ENCODE data around the gene UNC5C.

Gene UNC5C

DNA sequence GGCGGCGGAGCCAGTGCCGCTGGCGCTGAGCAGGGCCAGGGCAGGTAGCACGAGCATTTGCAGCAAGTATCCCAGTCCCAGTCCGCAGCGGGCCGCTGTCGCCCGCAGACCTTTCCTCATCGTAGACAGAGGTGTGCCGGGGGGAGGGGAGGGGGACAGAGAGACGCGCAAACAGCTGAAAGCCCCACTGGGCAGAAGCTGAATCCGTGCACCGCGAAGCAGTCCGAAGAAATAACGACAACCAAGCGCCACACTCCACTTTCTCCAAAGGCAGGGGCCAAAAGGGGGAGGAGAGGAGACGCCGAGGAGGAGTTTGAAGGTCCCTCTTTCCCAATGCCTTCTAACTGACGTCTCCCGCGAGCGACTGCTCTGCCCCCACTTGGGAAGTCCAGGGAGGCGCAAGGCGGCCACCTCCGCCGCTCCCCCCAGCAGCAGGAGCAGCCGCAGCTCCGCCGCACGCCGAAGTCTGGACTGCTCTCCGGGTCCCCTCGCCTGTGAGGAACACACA is at the start of gene UNC5C:
UNC5C (minus strand) TSS at position 236 of the 508 bp plus-strand sequence.
- peak; percentile 73 for DNase-seq
- no peak within 1 kb of the TSS for H3K27ac Mint-ChIP-seq

DNA sequence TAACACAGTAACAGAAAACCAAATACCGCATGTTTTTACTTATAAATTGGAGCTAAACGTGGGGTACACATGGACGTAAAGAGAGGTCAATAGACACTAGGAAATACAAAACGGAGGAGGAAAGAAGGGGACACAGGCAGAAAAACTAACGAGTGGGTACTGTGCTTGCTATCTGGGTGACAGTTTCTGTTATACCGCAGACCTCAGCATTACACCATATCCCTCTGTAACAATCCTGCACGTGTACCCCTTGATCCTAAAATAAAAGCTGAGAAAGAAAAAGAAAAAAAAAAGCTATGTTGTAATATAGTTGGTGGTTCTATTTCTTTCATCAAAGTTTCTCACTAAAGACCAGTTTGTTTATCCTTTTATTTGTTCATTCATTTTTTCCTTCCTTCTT is 47.9 kb upstream of the UNC5C start:
- H3K27me3 Mint-ChIP-seq (ENCODE audit: low read depth, poor library complexity), result no peaks in the 10 kb centered on the region
- H3K4me3 Mint-ChIP-seq, result no peak overlapping the region
- DNase-seq, result no peak

More for the DNA sequence above, at the start of gene UNC5C:
- Mint-ChIP-seq H3K27me3 (ENCODE audit: low read depth, poor library complexity) (peaks cover 21% of the 10 kb centered on the region), H3K4me1 (peaks cover 56% of the 10 kb centered on the region), H3K4me3 (peak within 1 kb of the TSS; percentile 89), H3K9me3 (no peaks in the 10 kb centered on the region), H3K36me3 (ENCODE audit: low read depth) (no peaks in the 10 kb centered on the region)
- TF ChIP-seq, protein P1, sequence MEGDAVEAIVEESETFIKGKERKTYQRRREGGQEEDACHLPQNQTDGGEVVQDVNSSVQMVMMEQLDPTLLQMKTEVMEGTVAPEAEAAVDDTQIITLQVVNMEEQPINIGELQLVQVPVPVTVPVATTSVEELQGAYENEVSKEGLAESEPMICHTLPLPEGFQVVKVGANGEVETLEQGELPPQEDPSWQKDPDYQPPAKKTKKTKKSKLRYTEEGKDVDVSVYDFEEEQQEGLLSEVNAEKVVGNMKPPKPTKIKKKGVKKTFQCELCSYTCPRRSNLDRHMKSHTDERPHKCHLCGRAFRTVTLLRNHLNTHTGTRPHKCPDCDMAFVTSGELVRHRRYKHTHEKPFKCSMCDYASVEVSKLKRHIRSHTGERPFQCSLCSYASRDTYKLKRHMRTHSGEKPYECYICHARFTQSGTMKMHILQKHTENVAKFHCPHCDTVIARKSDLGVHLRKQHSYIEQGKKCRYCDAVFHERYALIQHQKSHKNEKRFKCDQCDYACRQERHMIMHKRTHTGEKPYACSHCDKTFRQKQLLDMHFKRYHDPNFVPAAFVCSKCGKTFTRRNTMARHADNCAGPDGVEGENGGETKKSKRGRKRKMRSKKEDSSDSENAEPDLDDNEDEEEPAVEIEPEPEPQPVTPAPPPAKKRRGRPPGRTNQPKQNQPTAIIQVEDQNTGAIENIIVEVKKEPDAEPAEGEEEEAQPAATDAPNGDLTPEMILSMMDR (IDR thresholded peaks at IDR 0.05), result no peak

DNA sequence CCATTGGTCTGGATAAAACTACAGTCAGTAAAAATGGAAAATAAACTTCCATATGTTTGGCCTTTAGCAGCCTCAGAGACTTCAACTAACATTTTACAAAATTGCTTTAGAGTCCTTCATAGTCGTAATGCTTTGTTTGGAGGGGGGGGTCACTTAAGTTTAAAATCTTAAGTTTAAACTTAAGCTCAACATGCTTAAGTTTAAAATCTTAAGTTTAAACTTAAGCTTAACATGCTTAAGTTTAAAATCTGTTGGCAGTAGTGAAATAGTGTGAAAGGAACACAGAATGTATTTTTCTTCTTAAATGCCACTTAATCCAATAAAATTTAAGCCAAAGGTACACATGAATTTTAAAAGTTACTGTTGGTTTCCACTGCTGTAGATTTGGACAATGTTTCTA is 45.9 kb upstream of the UNC5C start:
- H3K27ac Mint-ChIP-seq, result peak overlapping the region; percentile 26
- TF ChIP-seq, protein P1 (IDR thresholded peaks at IDR 0.05), result no peak
- no peaks in the 10 kb centered on the region for H3K4me1 Mint-ChIP-seq
- DNase-seq, result no peak
- H3K9me3 Mint-ChIP-seq, result no peaks in the 10 kb centered on the region
- no peaks in the 10 kb centered on the region for H3K27me3 Mint-ChIP-seq (ENCODE audit: low read depth, poor library complexity)
- no peak overlapping the region for H3K4me3 Mint-ChIP-seq
- H3K36me3 Mint-ChIP-seq (ENCODE audit: low read depth), result no peaks in the 10 kb centered on the region

More for the DNA sequence above, 47.9 kb upstream of the UNC5C start:
- no peaks in the 10 kb centered on the region for H3K4me1 Mint-ChIP-seq
- TF ChIP-seq, protein P1 (IDR thresholded peaks at IDR 0.05), result no peak
- no peaks in the 10 kb centered on the region for H3K9me3 Mint-ChIP-seq
- H3K27ac Mint-ChIP-seq, result no peak overlapping the region
- H3K36me3 Mint-ChIP-seq (ENCODE audit: low read depth), result no peaks in the 10 kb centered on the region

DNA sequence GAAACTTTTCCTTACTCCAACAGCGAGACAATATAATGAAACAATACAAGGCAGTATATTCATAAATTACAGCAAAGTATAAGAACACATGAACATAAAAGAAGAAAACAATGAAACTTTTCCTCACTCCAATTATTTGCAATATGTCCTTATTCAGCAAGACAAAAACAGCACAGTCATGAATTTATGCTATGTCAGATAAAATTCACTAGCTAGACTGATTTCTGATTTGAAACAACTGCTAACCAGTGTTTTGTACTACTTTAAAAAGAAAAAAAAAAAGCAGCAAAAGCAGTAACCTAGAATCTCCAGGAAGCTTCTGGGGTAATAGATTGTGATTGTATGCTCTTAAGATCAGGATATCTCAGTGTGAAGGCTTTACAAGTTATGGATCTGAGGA is 45.2 kb upstream of the UNC5C start:
- no peak overlapping the region for H3K4me3 Mint-ChIP-seq
- TF ChIP-seq, protein P1 (IDR thresholded peaks at IDR 0.05), result no peak
- no peaks in the 10 kb centered on the region for H3K36me3 Mint-ChIP-seq (ENCODE audit: low read depth)
- H3K27me3 Mint-ChIP-seq (ENCODE audit: low read depth, poor library complexity), result no peaks in the 10 kb centered on the region
- H3K27ac Mint-ChIP-seq, result peak overlapping the region; percentile 26
- H3K9me3 Mint-ChIP-seq, result no peaks in the 10 kb centered on the region
- no peak for DNase-seq
- no peaks in the 10 kb centered on the region for H3K4me1 Mint-ChIP-seq

DNA sequence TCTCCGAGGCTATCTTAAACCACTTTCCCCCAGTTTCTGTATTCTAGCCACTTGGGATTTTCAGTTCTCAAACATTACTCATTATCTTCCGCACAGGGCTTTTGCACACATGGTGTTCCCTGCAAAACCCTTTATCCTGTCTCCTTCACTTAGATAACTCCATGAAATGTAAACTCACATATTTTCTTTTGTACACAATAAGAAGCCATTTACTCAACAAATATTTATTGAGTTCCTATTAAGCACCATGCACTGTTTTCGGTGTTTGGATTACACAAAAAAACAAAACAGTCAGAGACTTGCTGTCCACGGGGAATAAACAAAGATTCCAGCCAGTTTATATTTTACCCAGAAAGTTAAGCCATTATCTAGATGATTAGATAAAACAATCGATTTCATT is 42.5 kb upstream of the UNC5C start:
- H3K27ac Mint-ChIP-seq, result no peak overlapping the region
- H3K9me3 Mint-ChIP-seq, result no peaks in the 10 kb centered on the region
- DNase-seq, result no peak
- peaks cover under 1% of the 10 kb centered on the region for H3K27me3 Mint-ChIP-seq (ENCODE audit: low read depth, poor library complexity)
- H3K4me3 Mint-ChIP-seq, result no peak overlapping the region
- TF ChIP-seq, protein P1 (IDR thresholded peaks at IDR 0.05), result no peak
- no peaks in the 10 kb centered on the region for H3K36me3 Mint-ChIP-seq (ENCODE audit: low read depth)
- no peaks in the 10 kb centered on the region for H3K4me1 Mint-ChIP-seq

DNA sequence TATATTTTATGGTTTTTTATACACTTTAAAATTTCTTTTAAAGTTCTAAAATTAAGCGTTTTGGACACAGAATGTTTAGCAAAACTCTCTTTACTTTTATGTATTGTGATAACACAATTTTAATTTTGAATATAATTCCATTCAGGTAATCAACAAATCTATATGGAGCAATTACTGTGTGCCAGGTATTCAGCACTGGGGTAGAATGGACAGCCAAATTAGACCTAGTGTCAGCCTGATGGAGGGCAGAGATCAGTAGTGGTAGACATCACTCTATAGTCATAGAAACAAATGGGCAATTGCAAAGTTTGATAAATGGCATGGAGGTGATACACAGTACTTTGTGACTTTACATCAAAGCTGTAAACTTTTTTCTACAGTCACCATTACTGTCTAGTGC is 41.8 kb upstream of the UNC5C start:
- Mint-ChIP-seq H3K27me3 (ENCODE audit: low read depth, poor library complexity) (peaks cover 3% of the 10 kb centered on the region), H3K4me1 (no peaks in the 10 kb centered on the region), H3K27ac (no peak overlapping the region), H3K36me3 (ENCODE audit: low read depth) (no peaks in the 10 kb centered on the region), H3K9me3 (no peaks in the 10 kb centered on the region), H3K4me3 (no peak overlapping the region)
- TF ChIP-seq, protein P1 (IDR thresholded peaks at IDR 0.05), result no peak
- no peak for DNase-seq

Measured in nephron progenitor cell (in vitro differentiated cells).